HepG2 (cell line): ENCODE measurements around the gene MRFAP1. TPM values are rescaled to one million over a fixed set of nuclear protein-coding genes. Genes with fewer than 3 reads are reported as not detected.
A peak's percentile ranks its signal among the peaks of the same experiment; 100 is the strongest.

Source experiments
- ASH2L ChIP-seq: fragments of 300-600, 200-600 bp; sonication (generic); IDR thresholded peaks from 2 replicates; pipeline ENCODE4 v1.7.0; 2017; ENCODE audit warnings: low read depth, mild to moderate bottlenecking, moderate library complexity, mixed read lengths, low read length; ENCODE audit not compliant: insufficient read length
- ATM ChIP-seq: fragments of 450-650 bp; IDR thresholded peaks from 2 replicates; pipeline ENCODE4 v1.7.1; 2017; ENCODE audit warnings: mild to moderate bottlenecking, borderline replicate concordance
- CERS6 ChIP-seq: sonication (generic); formaldehyde crosslinking; IDR thresholded peaks from 2 replicates; pipeline ENCODE4 v1.5.0; 2020; ENCODE audit warnings: missing genetic modification reagents
- HOXA5 ChIP-seq: sonication (generic); formaldehyde crosslinking; IDR thresholded peaks from 2 replicates; pipeline ENCODE4 v1.4.0; 2020; ENCODE audit warnings: missing genetic modification reagents
- LRRFIP1 ChIP-seq: sonication (generic); formaldehyde crosslinking; conservative IDR thresholded peaks from 2 replicates; pipeline ENCODE4 v1.4.0; 2020; ENCODE audit warnings: missing genetic modification reagents
- PLSCR1 ChIP-seq: sonication (generic); formaldehyde crosslinking; IDR thresholded peaks from 2 replicates; pipeline ENCODE4 v1.5.0; 2020; ENCODE audit warnings: missing genetic modification reagents, mild to moderate bottlenecking, borderline replicate concordance
- RBFOX2 ChIP-seq: fragments of 200-400 bp; formaldehyde crosslinking; IDR thresholded peaks from 2 replicates; pipeline ENCODE4 v1.6.1; 2017; ENCODE audit warnings: low read depth, mild to moderate bottlenecking, low read length
- RORA ChIP-seq: sonication (generic); formaldehyde crosslinking; IDR thresholded peaks from 2 replicates; pipeline ENCODE4 v1.5.0; 2020; ENCODE audit warnings: mild to moderate bottlenecking, missing genetic modification reagents, moderate library complexity
- SALL2 ChIP-seq: sonication (generic); formaldehyde crosslinking; IDR thresholded peaks from 2 replicates; pipeline ENCODE4 v1.8.1; 2023; ENCODE audit warnings: mild to moderate bottlenecking, missing genetic modification reagents, inconsistent platforms
- SIN3B ChIP-seq: fragments of 150-350 bp; IDR thresholded peaks from 2 replicates; pipeline ENCODE4 v1.6.1; 2014; ENCODE audit warnings: low read length
- ZBTB4 ChIP-seq: sonication (generic); formaldehyde crosslinking; IDR thresholded peaks from 2 replicates; pipeline ENCODE4 v1.4.0; 2020; ENCODE audit warnings: missing genetic modification reagents, mild to moderate bottlenecking, borderline replicate concordance
- ZBTB8A ChIP-seq: sonication (generic); formaldehyde crosslinking; IDR thresholded peaks from 2 replicates; pipeline ENCODE4 v1.4.0; 2020; ENCODE audit warnings: mild to moderate bottlenecking, low read depth, missing genetic modification reagents, borderline replicate concordance
- ZNF709 ChIP-seq: sonication (generic); formaldehyde crosslinking; IDR thresholded peaks from 2 replicates; pipeline ENCODE4 v1.5.0; 2020; ENCODE audit warnings: mild to moderate bottlenecking, missing genetic modification reagents
- ZNF747 ChIP-seq: sonication (generic); formaldehyde crosslinking; IDR thresholded peaks from 2 replicates; pipeline ENCODE4 v1.8.1; 2023; ENCODE audit warnings: missing genetic modification reagents, mild to moderate bottlenecking, borderline replicate concordance
- polyA plus RNA-seq, 8 experiments: library from polyadenylated mRNA; depleted of rRNA in 3 of 8; stranded (reverse) in 7 of 8; unstranded in 1 of 8; fragments of >200 nt; fragmentation: Illumina TruSeq in 4 of 8; extraction: Trizol in 4 of 8; gene quantifications; 2 replicates each; pipeline versions ENCODE4 v1.2.1 to v1.2.3, GENCODE V29; 2011 to 2016; ENCODE audit warnings: low read depth in 4 of 8, missing spikeins in 1 of 8, mixed read lengths in 1 of 8; ENCODE audit not compliant: insufficient read depth in 1 of 8
- total RNA-seq, 5 experiments: library from RNA; depleted of rRNA; stranded (reverse); fragments of >200 nt; fragmentation: Illumina TruSeq; extraction: Trizol; gene quantifications; 2 replicates each; pipeline ENCODE4 v1.2.3, GENCODE V29; 2016; ENCODE audit warnings: low read depth in 1 of 5
- TF ChIP-seq, protein P1 (sequence below): sonication (generic); formaldehyde crosslinking; IDR thresholded peaks from 2 replicates; pipeline ENCODE4 v1.4.0; 2020; ENCODE audit warnings: missing genetic modification reagents, borderline replicate concordance

MRFAP1 gene
- total and polyA plus RNA-seq, 2 of the 13 experiments (the other 11 are each of a cell fraction or from before 2014, with no cell fraction given) = 112 to 158 TPM

GRCh38 chr4:6673660-6674499 lies 33.4 kb downstream of the MRFAP1 start (continued):
- TF ChIP-seq ATM (no peak), ZNF747 (peak; percentile 83), SIN3B (no peak), SALL2 (CRISPR knock-in tag) (peak; percentile 64), LRRFIP1 (CRISPR knock-in tag) (no peak), CERS6 (no peak), ZNF709 (CRISPR knock-in tag) (peak; percentile 77), RBFOX2 (peak; percentile 92), ZBTB4 (CRISPR knock-in tag) (no peak), RORA (CRISPR knock-in tag) (no peak), HOXA5 (CRISPR knock-in tag) (peak; percentile 17; the same call in 1 of the 2 replicates), PLSCR1 (CRISPR knock-in tag) (peak; percentile 66; the same call in 1 of the 2 replicates), ZBTB8A (CRISPR knock-in tag) (no peak), ASH2L (no peak)
- TF ChIP-seq, protein P1, sequence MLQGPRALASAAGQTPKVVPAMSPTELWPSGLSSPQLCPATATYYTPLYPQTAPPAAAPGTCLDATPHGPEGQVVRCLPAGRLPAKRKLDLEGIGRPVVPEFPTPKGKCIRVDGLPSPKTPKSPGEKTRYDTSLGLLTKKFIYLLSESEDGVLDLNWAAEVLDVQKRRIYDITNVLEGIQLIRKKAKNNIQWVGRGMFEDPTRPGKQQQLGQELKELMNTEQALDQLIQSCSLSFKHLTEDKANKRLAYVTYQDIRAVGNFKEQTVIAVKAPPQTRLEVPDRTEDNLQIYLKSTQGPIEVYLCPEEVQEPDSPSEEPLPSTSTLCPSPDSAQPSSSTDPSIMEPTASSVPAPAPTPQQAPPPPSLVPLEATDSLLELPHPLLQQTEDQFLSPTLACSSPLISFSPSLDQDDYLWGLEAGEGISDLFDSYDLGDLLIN (CRISPR knock-in tag) = no peak; the same call in 1 of the 2 replicates
